Retinal pigment epithelial cell (primary cell): Measurements from ENCODE around the gene HS6ST1.

Source experiments
- DNase-seq: peaks from one replicate; pipeline ENCODE4 v3.0.0-alpha.2; 2010; ENCODE audit warnings: low read depth
- H3K4me3 ChIP-seq: 2 replicates; pipeline ENCODE4 v1.5.1; 2011; ENCODE audit warnings: mild to moderate bottlenecking, low read length, control low read depth, moderate library complexity
- CTCF ChIP-seq: conservative IDR thresholded peaks from 2 replicates; pipeline ENCODE4 v1.5.1; 2011; ENCODE audit warnings: low read depth, low read length, control low read depth, inconsistent platforms

Gene HS6ST1

GRCh38 chr2:128272601-128273468 is 45.8 kb downstream of the HS6ST1 start:
- H3K4me3 ChIP-seq, result no peak overlapping the region
- no peak for TF ChIP-seq CTCF
- DNase-seq, result no peak

DNA sequence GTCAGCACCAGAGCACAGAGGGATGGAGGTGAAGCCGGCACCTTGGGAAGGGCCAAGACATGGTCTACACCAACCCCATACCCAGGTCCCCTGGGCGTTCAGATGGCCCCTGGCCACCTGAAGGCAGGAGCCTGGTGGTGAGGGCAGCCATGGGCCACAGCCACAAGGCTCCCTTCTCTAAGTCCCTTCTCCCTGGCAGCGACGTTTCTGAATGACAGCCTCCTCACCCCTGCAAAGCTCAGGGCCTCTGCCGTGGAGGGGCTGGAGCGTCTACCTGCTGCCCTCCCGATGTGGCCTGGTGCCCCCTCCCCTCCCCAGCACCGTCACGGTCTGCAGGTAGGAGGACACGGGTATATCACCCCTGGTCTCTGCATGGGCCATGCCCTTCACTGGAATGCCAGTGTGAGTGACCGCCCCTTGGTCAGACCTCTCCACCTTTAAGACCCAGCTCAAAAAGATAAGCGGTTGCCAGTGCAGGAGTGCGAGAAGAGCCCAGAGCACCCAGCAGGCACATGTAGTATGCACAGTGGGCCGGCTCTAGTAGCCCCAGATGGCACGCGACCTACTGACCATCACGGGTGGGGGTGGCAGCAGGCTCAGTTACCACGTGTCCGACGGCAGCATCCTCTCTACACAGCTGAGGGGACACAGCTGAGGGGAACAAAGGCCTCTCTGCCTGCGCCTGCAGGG is 46.6 kb downstream of the HS6ST1 start:
- TF ChIP-seq CTCF, result no peak
- DNase-seq, result no peak

DNA sequence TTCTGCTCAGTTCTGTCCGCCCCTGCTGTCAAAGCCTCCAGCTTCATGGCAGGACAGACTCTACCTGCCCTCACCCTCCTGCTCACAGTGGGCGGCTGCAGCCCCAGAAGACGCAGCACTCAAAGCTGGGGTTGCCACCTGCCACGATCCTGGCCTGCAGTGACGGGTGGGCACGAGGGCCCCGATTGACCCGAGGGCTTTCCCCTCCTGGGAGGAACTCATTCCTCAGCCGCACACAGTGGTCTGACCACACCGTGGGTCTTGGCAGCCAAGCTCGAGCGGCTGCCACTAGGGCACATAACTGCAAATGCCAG is 47.1 kb downstream of the HS6ST1 start:
- no peak for TF ChIP-seq CTCF
- no peak for DNase-seq
- H3K4me3 ChIP-seq, result no peak overlapping the region

More for the DNA sequence above, 46.6 kb downstream of the HS6ST1 start:
- H3K4me3 ChIP-seq, result no peak overlapping the region

- no peak for TF ChIP-seq CTCF
- DNase-seq, result no peak
Measured at GRCh38 chr2:128270672-128271596, 47.7 kb downstream of the HS6ST1 start.

DNA sequence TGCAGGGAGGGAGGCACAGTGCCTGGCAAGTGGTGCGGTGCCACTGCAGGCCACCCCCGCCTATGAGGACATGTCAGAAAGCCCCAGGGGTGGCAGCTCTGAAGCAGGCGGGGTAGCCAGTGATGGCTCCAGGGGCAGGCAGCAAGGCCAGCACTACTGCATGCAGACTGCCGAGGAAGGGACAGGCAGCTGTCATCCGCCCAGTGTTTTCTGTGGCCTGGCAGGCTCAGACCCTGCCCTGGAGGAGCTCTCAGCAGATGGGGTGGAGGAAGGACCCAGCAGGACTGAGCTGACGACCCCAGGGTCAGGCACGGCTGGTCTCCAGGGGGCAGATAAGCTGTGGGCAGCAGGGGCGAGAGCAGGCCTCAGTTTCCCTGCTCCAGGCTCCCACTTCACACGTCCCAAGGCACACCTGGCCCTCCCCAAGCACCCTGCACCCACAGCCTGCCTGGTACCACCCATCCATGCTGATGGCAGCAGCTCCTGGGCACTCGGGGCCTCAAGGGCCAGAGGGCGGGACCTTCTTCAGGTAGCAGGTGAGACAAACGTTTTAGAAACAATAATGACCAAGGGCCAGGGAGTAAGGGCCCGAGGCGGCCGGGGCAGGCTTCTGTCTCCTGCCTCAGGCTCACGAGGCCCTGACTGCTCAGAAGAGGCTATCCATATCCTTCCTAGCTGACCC is 48.5 kb downstream of the HS6ST1 start:
- no peak for TF ChIP-seq CTCF
- no peak for DNase-seq
- no peak overlapping the region for H3K4me3 ChIP-seq

More at GRCh38 chr2:128270672-128271596, 47.7 kb downstream of the HS6ST1 start:
- no peak overlapping the region for H3K4me3 ChIP-seq
